Gastrocnemius medialis (tissue), 4 donors: Measurements from ENCODE around the gene IDI1. TPM values are rescaled to one million over a fixed set of nuclear protein-coding genes. Genes with fewer than 3 reads are reported as not detected.

ENCODE experiments used
- ATAC-seq, 2 donors: fragments of 150-250 bp; one replicate each; pipeline ENCODE4 v1.9.1; 2016
- DNase-seq, 2 donors: peaks; one replicate each; pipeline ENCODE4 v3.0.0-alpha.2; 2019
- H3K27ac ChIP-seq, 4 donors: fragments of 200-600 bp; sonication (generic); 1 replicate in 1 of 4; 2 replicates in 3 of 4; pipeline ENCODE4 v1.5.1; 2016 to 2018; ENCODE audit warnings: mild to moderate bottlenecking in 2 of 4, moderate library complexity in 1 of 4
- H3K27me3 ChIP-seq, 3 donors: fragments of 200-600 bp; sonication (generic) in 2 of 3; 1 replicate in 1 of 3; 2 replicates in 2 of 3; pipeline versions ENCODE4 v1.5.1 to v1.6.0; 2016 to 2019; ENCODE audit warnings: mild to moderate bottlenecking in 1 of 3, moderate library complexity in 1 of 3
- H3K36me3 ChIP-seq, 2 donors: fragments of 200-600 bp; sonication (generic) in 1 of 2; one replicate each; pipeline ENCODE4 v1.5.1; 2017 to 2018
- H3K4me1 ChIP-seq, 2 donors: fragments of 200-600 bp; sonication (generic) in 1 of 2; one replicate each; pipeline ENCODE4 v1.5.1; 2016 to 2017; ENCODE audit warnings: mild to moderate bottlenecking in 2 of 2
- H3K4me3 ChIP-seq, 4 donors: fragments of 200-600 bp; sonication (generic) in 3 of 4; 1 replicate in 1 of 4; 2 replicates in 3 of 4; pipeline ENCODE4 v1.5.1; 2016 to 2019; ENCODE audit warnings: mild to moderate bottlenecking in 2 of 4
- H3K9me3 ChIP-seq, 3 donors: fragments of 200-600 bp; sonication (generic) in 2 of 3; 1 replicate in 1 of 3; 2 replicates in 2 of 3; pipeline ENCODE4 v1.5.1; 2016 to 2019
- CTCF ChIP-seq, 5 experiments: fragments of 450-650 bp in 3 of 5; fragments of 200-600 bp in 2 of 5; sonication (generic) in 2 of 5; IDR thresholded peaks in 4 of 5; conservative IDR thresholded peaks in 1 of 5; 1 replicate in 4 of 5; 2 replicates in 1 of 5; pipeline ENCODE4 v1.5.1; 2016 to 2019; ENCODE audit warnings: antibody characterized with exemption in 5 of 5, mild to moderate bottlenecking in 3 of 5, moderate library complexity in 3 of 5
- POLR2A ChIP-seq, 2 donors: fragments of 450-650 bp; IDR thresholded peaks; one replicate each; pipeline ENCODE4 v1.6.1; 2017; ENCODE audit warnings: antibody characterized with exemption in 2 of 2, mild to moderate bottlenecking in 2 of 2, moderate library complexity in 2 of 2
- in situ Hi-C, 4 donors: fragments of 200-750 bp; cut with MboI; loops; one replicate each; pipeline versions ENCODE4 v1.15.0 to v1.8.0; 2017; ENCODE audit warnings: low sequenced_read_pairs in 4 of 4
- intact Hi-C: fragments of 100-400 bp; cut with DNase I; formaldehyde crosslinking; loops from one replicate; pipeline ENCODE4 v1.15.1; 2023; ENCODE audit warnings: low total_unique reads
- total RNA-seq, 4 donors: library from RNA; depleted of rRNA; stranded (reverse); fragments of >200 nt; gene quantifications; one replicate each; pipeline versions ENCODE4 v1.1.0 to v1.2.3, GENCODE V29; 2016

Gene IDI1
- total RNA-seq, 4 donors from 2014 or later: 48.3 to 66.8 (median 66.5) TPM

- Histone ChIP-seq H3K27ac (peak within 1 kb of the TSS; percentile 96 to 100 (median 98)), H3K4me1 (peaks cover 61 to 62% of the 10 kb centered on the region in 2 donors), H3K27me3 (no peaks in the 10 kb centered on the region), H3K9me3 (no peaks in the 10 kb centered on the region), H3K4me3 (peak within 1 kb of the TSS; percentile 84 to 99 (median 98)), H3K36me3 (peaks cover 0 to 21% of the 10 kb centered on the region in 2 donors)
- ATAC-seq (peak; percentile 88 to 95), DNase-seq (peak; percentile 76 to 86)
- peak in 1 of 5 experiments; percentile 10 for TF ChIP-seq CTCF (IDR thresholded peaks at IDR 0.05 in 4 of 5, conservative IDR thresholded peaks at IDR 0.05 in 1 of 5)
- TF ChIP-seq POLR2A (IDR thresholded peaks at IDR 0.05): peak; percentile 90 to 92
- intact Hi-C loops (loop anchor here (1.0 kb wide), 2 partner anchors 68 to 125 kb away; partner anchors contain the start of genes GTPBP4 and LARP4B), in situ Hi-C loops (loop anchor here in 1 of 4 donors (10.0 kb wide), 1 partner anchor 122 kb away; the partner anchor contains the start of gene LARP4B)
These were observed 7.6 kb upstream of the IDI1 start, which contains the start of gene WDR37 for GRCh38 chr10:1056326-1057105. Gene WDR37 (plus strand): TSS chr10:1056385. CDS start chr10:1072156, 15,771 bp downstream.

GRCh38 chr10:1054684-1055083, 5.8 kb upstream of the IDI1 start:
- intact Hi-C loops (no loop called here), in situ Hi-C loops (loop anchor here in 1 of 4 donors (10.0 kb wide), 1 partner anchor 120 kb away; the partner anchor contains the start of gene LARP4B)
- ATAC-seq: no peak
- no peak for TF ChIP-seq CTCF (IDR thresholded peaks at IDR 0.05 in 4 of 5, conservative IDR thresholded peaks at IDR 0.05 in 1 of 5)
- no peak for TF ChIP-seq POLR2A (IDR thresholded peaks at IDR 0.05)
- Histone ChIP-seq H3K4me3 (peak overlapping the region in 1 of 4 donors; percentile 99), H3K9me3 (no peaks in the 10 kb centered on the region), H3K27ac (peak overlapping the region; percentile 3 to 100 (median 97)), H3K27me3 (no peaks in the 10 kb centered on the region), H3K4me1 (peaks cover 62 to 65% of the 10 kb centered on the region in 2 donors), H3K36me3 (peaks cover 0 to 21% of the 10 kb centered on the region in 2 donors)
- no peak for DNase-seq

- TF ChIP-seq POLR2A (IDR thresholded peaks at IDR 0.05): no peak
- no peak for TF ChIP-seq CTCF (IDR thresholded peaks at IDR 0.05 in 4 of 5, conservative IDR thresholded peaks at IDR 0.05 in 1 of 5)
- Histone ChIP-seq H3K27ac (peak overlapping the region; percentile 91 to 97 (median 96)), H3K4me3 (peak overlapping the region in 2 of 4 donors; percentile 79 to 87), H3K27me3 (no peaks in the 10 kb centered on the region), H3K36me3 (peaks cover 0 to 21% of the 10 kb centered on the region in 2 donors), H3K9me3 (no peaks in the 10 kb centered on the region), H3K4me1 (peaks cover 57% of the 10 kb centered on the region in 2 donors)
- ATAC-seq: no peak
- in situ Hi-C loops: loop anchor here in 1 of 4 donors (10.0 kb wide), 1 partner anchor 116 kb away; the partner anchor contains the start of gene LARP4B
- intact Hi-C loops: no loop called here
- DNase-seq: peak in 1 of 2 donors; percentile 49
These were observed 1.6 kb upstream of the IDI1 start for GRCh38 chr10:1050554-1050953.

- no peak for TF ChIP-seq POLR2A (IDR thresholded peaks at IDR 0.05)
- no peak for TF ChIP-seq CTCF (IDR thresholded peaks at IDR 0.05 in 4 of 5, conservative IDR thresholded peaks at IDR 0.05 in 1 of 5)
- no peak for ATAC-seq
- no peaks in the 10 kb centered on the region for H3K27me3 ChIP-seq
- in situ Hi-C loops: loop anchor here in 1 of 4 donors (10.0 kb wide), 1 partner anchor 115 kb away; the partner anchor contains the start of gene LARP4B
- peak overlapping the region; percentile 91 to 97 (median 96) for H3K27ac ChIP-seq
- intact Hi-C loops: no loop called here
- peak overlapping the region; percentile 72 to 87 (median 80) for H3K4me3 ChIP-seq
- peaks cover 57 to 59% of the 10 kb centered on the region in 2 donors for H3K4me1 ChIP-seq
- peaks cover 0 to 21% of the 10 kb centered on the region in 2 donors for H3K36me3 ChIP-seq
- no peaks in the 10 kb centered on the region for H3K9me3 ChIP-seq
- DNase-seq: no peak
These were observed 1.2 kb upstream of the IDI1 start for GRCh38 chr10:1050145-1050544.
